C4-2B (cell line): Measurements from ENCODE around the gene ACE.

ENCODE experiments used
- CTCF ChIP-seq: fragments of 450-650 bp; conservative IDR thresholded peaks from 2 replicates; pipeline ENCODE4 v1.5.1; 2017; ENCODE audit warnings: mild to moderate bottlenecking
- ZFX ChIP-seq: fragments of 450-650 bp; IDR thresholded peaks from 2 replicates; pipeline ENCODE4 v1.6.1; 2017

DNA sequence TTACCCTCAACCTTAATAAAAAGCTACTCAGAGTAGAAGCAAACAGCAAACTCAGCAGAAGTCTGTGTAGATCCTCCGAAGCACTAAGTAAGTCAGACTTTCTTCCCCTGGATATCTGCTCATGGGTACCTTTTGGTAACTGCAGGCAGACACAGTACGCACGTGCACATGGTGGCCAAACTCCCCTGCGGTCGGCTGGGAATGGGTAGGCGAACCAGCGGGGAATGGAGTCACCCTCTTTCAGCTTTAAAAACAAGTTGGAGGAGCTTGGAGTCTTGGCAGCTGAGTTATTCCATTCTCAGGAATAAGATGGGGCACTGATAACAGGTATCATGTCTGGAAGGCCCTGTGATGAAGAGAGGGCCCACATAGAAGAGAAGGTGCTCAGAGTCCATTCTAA, 47.1 kb upstream of the ACE start:
- TF ChIP-seq CTCF: no peak
- TF ChIP-seq ZFX: no peak
